Smooth muscle cell (in vitro differentiated cells): ENCODE results near the gene KNCN. TPM values are rescaled to one million over a fixed set of nuclear protein-coding genes. Genes with fewer than 3 reads are reported as not detected.

ENCODE experiments used
- DNase-seq: peaks from one replicate; lab custom pipeline; 2025; ENCODE audit not compliant: unreplicated experiment; lab: John Stamatoyannopoulos, UW
- H2AFZ ChIP-seq: fragments of 200-600 bp; sonication (generic); 2 replicates; pipeline ENCODE4 v1.6.0; 2016; ENCODE audit warnings: antibody characterized with exemption, low read depth, mild to moderate bottlenecking
- H3F3A ChIP-seq: fragments of 200-600 bp; sonication (generic); 2 replicates; pipeline ENCODE4 v1.6.0; 2017; ENCODE audit warnings: antibody characterized with exemption, low read depth
- H3K27ac ChIP-seq: fragments of 200-600 bp; sonication (generic); 2 replicates; pipeline ENCODE4 v1.5.1; 2016; ENCODE audit warnings: low read depth, mild to moderate bottlenecking
- H3K27me3 ChIP-seq: fragments of 200-600 bp; sonication (generic); 2 replicates; pipeline ENCODE4 v1.6.1; 2016; ENCODE audit warnings: low read depth, mild to moderate bottlenecking
- H3K36me3 ChIP-seq: fragments of 200-600 bp; sonication (generic); 2 replicates; pipeline ENCODE4 v1.5.1; 2016; ENCODE audit warnings: low read depth
- H3K4me1 ChIP-seq: fragments of 200-600 bp; sonication (generic); 2 replicates; pipeline ENCODE4 v1.5.1; 2016; ENCODE audit warnings: low read depth
- H3K4me2 ChIP-seq: fragments of 200-600 bp; sonication (generic); 2 replicates; pipeline ENCODE4 v1.6.0; 2016; ENCODE audit warnings: mild to moderate bottlenecking
- H3K4me3 ChIP-seq: fragments of 200-600 bp; sonication (generic); 2 replicates; pipeline ENCODE4 v1.5.1; 2016; ENCODE audit warnings: mild to moderate bottlenecking
- H3K79me2 ChIP-seq: fragments of 200-600 bp; sonication (generic); 2 replicates; pipeline ENCODE4 v1.6.0; 2016; ENCODE audit warnings: low read depth, mild to moderate bottlenecking
- H3K9ac ChIP-seq: fragments of 200-600 bp; sonication (generic); 2 replicates; pipeline ENCODE4 v1.6.0; 2016; ENCODE audit warnings: low read depth
- H3K9me3 ChIP-seq: fragments of 200-600 bp; sonication (generic); replicated peaks from 2 replicates; pipeline ENCODE4 v1.5.1; 2016; ENCODE audit warnings: low read depth
- H4K20me1 ChIP-seq: fragments of 200-600 bp; sonication (generic); 2 replicates; pipeline ENCODE4 v1.6.0; 2016; ENCODE audit warnings: low read depth
- WGBS: methylation state at CpG from one replicate; pipeline ENCODE4 v1.1.7; 2016; ENCODE audit warnings: low lambda C conversion rate; 5-methylcytosine and 5-hydroxymethylcytosine counted together
- polyA plus RNA-seq: library from polyadenylated mRNA; unstranded; fragments of >200 nt; fragmentation: Nextera tagmentation; extraction: Ambion mirVana; gene quantifications from 2 replicates; pipeline ENCODE4 v1.2.1, GENCODE V29; 2016
- total RNA-seq: library from RNA; depleted of rRNA; stranded (reverse); fragments of >200 nt; gene quantifications from 2 replicates; pipeline ENCODE4 v1.2.3, GENCODE V29; 2014
- TF ChIP-seq, protein P1 (sequence below): fragments of 200-600 bp; sonication (generic); IDR thresholded peaks from 2 replicates; pipeline ENCODE4 v1.5.1; 2017; ENCODE audit warnings: borderline replicate concordance, mild to moderate bottlenecking, antibody characterized with exemption; ENCODE audit not compliant: insufficient read depth, poor library complexity, severe bottlenecking

Gene KNCN
- total and polyA plus RNA-seq, 2 experiments from 2014 or later = not detected

- H3K4me3 ChIP-seq = no peak overlapping the region
- H3K27ac ChIP-seq = no peak overlapping the region
- no peak for DNase-seq
- H3K79me2 ChIP-seq = no peaks in the 10 kb centered on the region
- no peak overlapping the region for H3K4me2 ChIP-seq
- H3K9ac ChIP-seq = no peak overlapping the region
- H3F3A ChIP-seq = no peaks in the 10 kb centered on the region
- no peaks in the 10 kb centered on the region for H3K27me3 ChIP-seq
- no peaks in the 10 kb centered on the region for H3K4me1 ChIP-seq
- TF ChIP-seq, protein P1, sequence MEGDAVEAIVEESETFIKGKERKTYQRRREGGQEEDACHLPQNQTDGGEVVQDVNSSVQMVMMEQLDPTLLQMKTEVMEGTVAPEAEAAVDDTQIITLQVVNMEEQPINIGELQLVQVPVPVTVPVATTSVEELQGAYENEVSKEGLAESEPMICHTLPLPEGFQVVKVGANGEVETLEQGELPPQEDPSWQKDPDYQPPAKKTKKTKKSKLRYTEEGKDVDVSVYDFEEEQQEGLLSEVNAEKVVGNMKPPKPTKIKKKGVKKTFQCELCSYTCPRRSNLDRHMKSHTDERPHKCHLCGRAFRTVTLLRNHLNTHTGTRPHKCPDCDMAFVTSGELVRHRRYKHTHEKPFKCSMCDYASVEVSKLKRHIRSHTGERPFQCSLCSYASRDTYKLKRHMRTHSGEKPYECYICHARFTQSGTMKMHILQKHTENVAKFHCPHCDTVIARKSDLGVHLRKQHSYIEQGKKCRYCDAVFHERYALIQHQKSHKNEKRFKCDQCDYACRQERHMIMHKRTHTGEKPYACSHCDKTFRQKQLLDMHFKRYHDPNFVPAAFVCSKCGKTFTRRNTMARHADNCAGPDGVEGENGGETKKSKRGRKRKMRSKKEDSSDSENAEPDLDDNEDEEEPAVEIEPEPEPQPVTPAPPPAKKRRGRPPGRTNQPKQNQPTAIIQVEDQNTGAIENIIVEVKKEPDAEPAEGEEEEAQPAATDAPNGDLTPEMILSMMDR = no peak
- H3K9me3 ChIP-seq = no peaks in the 10 kb centered on the region
- 89% methylated on average over 4 of the region's 4 CpGs for WGBS
- no peak overlapping the region for H2AFZ ChIP-seq
- peaks cover 9% of the 10 kb centered on the region for H3K36me3 ChIP-seq
- no peaks in the 10 kb centered on the region for H4K20me1 ChIP-seq
Observed at GRCh38 chr1:46581681-46582455, 30.4 kb upstream of the KNCN start.

DNA sequence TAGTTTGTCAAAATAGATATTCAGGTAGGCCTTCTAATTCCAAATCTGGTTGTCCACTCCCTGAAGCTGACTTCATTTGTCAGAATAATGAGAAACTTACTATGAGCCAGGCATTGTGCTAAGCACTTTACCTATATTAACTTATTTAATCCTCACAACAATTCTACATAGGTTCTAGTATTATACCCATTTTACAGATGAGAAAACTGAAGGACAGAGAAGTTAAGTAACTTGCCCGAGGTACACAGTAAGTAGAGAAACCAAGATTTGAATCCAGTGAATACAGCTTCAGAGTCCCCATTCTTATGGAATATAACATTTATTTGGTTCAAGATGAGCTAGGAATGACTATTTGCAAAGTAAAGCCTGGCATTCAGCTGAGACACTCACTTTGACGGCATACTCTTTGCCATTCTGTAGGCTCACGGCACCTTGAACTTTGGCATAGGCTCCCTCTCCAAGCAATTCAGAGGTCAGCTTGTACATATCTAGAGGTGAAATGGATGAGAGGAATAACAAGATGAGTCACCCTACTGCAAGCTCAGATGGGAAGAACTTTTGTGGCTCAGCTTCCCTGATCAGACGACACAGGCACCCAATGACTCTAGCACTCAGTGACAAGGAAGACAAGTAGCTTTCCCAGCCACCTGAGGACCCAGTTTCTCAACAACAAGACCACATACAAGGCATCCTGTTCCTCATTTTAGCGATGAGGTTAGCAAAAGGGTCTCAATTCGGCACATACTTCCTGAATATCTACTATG is 28.9 kb upstream of the KNCN start:
- DNase-seq = no peak
- Histone ChIP-seq H2AFZ (no peak overlapping the region), H3K9me3 (no peaks in the 10 kb centered on the region), H3K27me3 (no peaks in the 10 kb centered on the region), H3K79me2 (no peaks in the 10 kb centered on the region), H3K36me3 (peaks cover 9% of the 10 kb centered on the region), H3K4me1 (no peaks in the 10 kb centered on the region), H4K20me1 (no peaks in the 10 kb centered on the region), H3K27ac (no peak overlapping the region), H3K4me3 (no peak overlapping the region), H3K9ac (no peak overlapping the region), H3K4me2 (no peak overlapping the region), H3F3A (no peaks in the 10 kb centered on the region)
- 96% methylated on average over 6 of the region's 6 CpGs for WGBS
- TF ChIP-seq, protein P1 = no peak

- H3K4me2 ChIP-seq = no peak overlapping the region
- no peak overlapping the region for H3K4me3 ChIP-seq
- H3F3A ChIP-seq = no peaks in the 10 kb centered on the region
- H3K27me3 ChIP-seq = no peaks in the 10 kb centered on the region
- no peak overlapping the region for H3K9ac ChIP-seq
- WGBS = 93% methylated on average over 4 of the region's 4 CpGs
- no peak for DNase-seq
- H3K4me1 ChIP-seq = no peaks in the 10 kb centered on the region
- no peaks in the 10 kb centered on the region for H3K79me2 ChIP-seq
- no peaks in the 10 kb centered on the region for H4K20me1 ChIP-seq
- TF ChIP-seq, protein P1 = no peak
- H3K9me3 ChIP-seq = no peaks in the 10 kb centered on the region
- peaks cover 9% of the 10 kb centered on the region for H3K36me3 ChIP-seq
- H3K27ac ChIP-seq = no peak overlapping the region
- no peak overlapping the region for H2AFZ ChIP-seq
Observed at GRCh38 chr1:46577671-46578070, 26.2 kb upstream of the KNCN start.
